Skeletal muscle tissue (tissue), 4 donors: ENCODE results near the gene GRM7. TPM values are rescaled to one million over a fixed set of nuclear protein-coding genes. Genes with fewer than 3 reads are reported as not detected.

Experiments
- H3K27ac ChIP-seq: one replicate; pipeline ENCODE4 v1.7.0; 2013; ENCODE audit warnings: mild to moderate bottlenecking, low read depth, low read length, inconsistent platforms
- H3K27me3 ChIP-seq, 3 donors: one replicate each; pipeline ENCODE4 v1.7.0; 2013; ENCODE audit warnings: low read length in 3 of 3; ENCODE audit not compliant: control insufficient read depth in 3 of 3, insufficient read depth in 3 of 3
- H3K36me3 ChIP-seq, 3 donors: one replicate each; pipeline ENCODE4 v1.7.0; 2013; ENCODE audit warnings: low read length in 3 of 3; ENCODE audit not compliant: control insufficient read depth in 3 of 3, insufficient read depth in 3 of 3
- H3K4me1 ChIP-seq, 3 donors: one replicate each; pipeline ENCODE4 v1.7.0; 2013; ENCODE audit warnings: low read length in 3 of 3, mild to moderate bottlenecking in 3 of 3; ENCODE audit not compliant: control insufficient read depth in 3 of 3, insufficient read depth in 3 of 3
- H3K4me3 ChIP-seq, 3 donors: one replicate each; pipeline ENCODE4 v1.7.0; 2013; ENCODE audit warnings: low read length in 3 of 3
- H3K9ac ChIP-seq, 3 donors: one replicate each; pipeline ENCODE4 v1.7.0; 2013; ENCODE audit warnings: low read length in 3 of 3, mild to moderate bottlenecking in 3 of 3, moderate library complexity in 2 of 3, low read depth in 1 of 3
- H3K9me3 ChIP-seq, 3 donors: one replicate each; pipeline ENCODE4 v1.7.0; 2013; ENCODE audit warnings: low read length in 3 of 3; ENCODE audit not compliant: control insufficient read depth in 3 of 3
- total RNA-seq: library from RNA; depleted of rRNA; stranded (reverse); fragments of >200 nt; gene quantifications from one replicate; pipeline ENCODE4 v1.2.3, GENCODE V29; 2014
- donor health status: Osteomylitis.

The GRM7 gene
- total RNA-seq: 1.0 TPM

DNA sequence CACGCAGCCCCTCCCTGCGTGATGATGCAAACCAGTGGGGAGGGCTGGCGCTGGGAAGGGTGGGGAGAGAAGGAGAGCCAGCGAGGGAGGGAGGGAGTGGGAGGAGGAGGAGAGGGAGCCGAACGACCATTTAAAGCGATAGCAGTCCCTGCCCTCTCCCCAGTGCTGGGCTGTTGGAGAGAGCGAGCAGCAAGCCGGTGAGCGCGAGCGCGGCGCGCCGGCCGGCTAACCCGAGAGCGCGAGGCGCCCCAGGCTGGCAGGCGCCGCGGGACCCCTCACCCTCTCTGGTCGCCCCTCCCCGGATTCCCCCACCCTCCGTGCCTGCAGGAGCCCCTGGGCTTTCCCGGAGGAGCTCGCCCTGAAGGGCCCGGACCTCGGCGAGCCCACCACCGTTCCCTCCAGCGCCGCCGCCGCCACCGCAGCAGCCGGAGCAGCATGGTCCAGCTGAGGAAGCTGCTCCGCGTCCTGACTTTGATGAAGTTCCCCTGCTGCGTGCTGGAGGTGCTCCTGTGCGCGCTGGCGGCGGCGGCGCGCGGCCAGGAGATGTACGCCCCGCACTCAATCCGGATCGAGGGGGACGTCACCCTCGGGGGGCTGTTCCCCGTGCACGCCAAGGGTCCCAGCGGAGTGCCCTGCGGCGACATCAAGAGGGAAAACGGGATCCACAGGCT lies at the start of gene GRM7:
Gene GRM7, plus strand, starts transcription at position 162 of the 671 bp plus-strand sequence.
- no peak within 1 kb of the TSS for H3K27ac ChIP-seq
- no peak within 1 kb of the TSS for H3K4me3 ChIP-seq
- peaks cover 27 to 40% (median 31%) of the 10 kb centered on the region in 3 donors for H3K27me3 ChIP-seq
- H3K9ac ChIP-seq: no peak within 1 kb of the TSS
- H3K4me1 ChIP-seq: peaks cover 0 to 4% (median 0%) of the 10 kb centered on the region in 3 donors
- no peaks in the 10 kb centered on the region for H3K9me3 ChIP-seq
- H3K36me3 ChIP-seq: no peaks in the 10 kb centered on the region

DNA sequence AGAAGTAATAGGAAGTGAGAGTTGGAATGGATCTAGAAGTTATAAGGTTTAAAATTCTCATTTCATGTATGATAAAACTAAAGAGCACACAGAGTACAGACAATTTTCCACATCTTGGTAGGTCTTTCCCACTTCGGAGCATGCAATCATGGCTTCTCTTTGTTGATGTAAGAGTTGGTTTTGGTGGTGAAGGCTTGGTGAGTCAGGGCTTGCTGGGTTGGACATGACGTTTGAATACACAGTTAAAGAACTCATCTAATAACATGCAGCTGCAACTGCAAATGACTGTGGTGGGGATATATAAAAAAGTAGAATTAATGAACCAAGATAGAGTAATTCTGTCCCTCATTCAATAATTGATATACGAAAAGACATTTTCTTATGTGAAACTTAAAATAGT lies 39.5 kb upstream of the GRM7 start:
- H3K27ac ChIP-seq: no peak overlapping the region
- H3K4me1 ChIP-seq: no peaks in the 10 kb centered on the region
- no peaks in the 10 kb centered on the region for H3K36me3 ChIP-seq
- peaks cover 0 to 3% (median 0%) of the 10 kb centered on the region in 3 donors for H3K27me3 ChIP-seq
- H3K9me3 ChIP-seq: no peaks in the 10 kb centered on the region
- H3K9ac ChIP-seq: no peak overlapping the region
- H3K4me3 ChIP-seq: no peak overlapping the region

DNA sequence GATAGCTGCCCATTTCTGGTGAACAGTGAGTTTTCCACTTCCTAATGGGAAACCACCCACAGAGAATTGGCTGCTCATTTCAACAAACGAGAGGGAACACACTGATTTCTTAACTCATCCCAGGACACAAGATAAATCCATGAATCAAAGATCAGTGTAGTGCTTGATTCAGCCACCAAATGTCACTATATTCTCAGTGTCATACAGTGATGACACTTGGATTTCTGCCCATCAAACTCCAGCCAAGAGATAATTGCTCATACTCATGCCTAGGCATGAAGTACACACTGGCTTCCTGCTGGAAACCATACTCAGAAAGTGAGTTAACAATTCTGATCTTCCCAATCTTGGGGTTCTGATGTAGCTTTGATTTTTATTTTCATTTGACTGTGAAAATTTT lies 35.4 kb upstream of the GRM7 start:
- Histone ChIP-seq H3K9ac (no peak overlapping the region), H3K4me3 (no peak overlapping the region), H3K9me3 (no peaks in the 10 kb centered on the region), H3K27ac (no peak overlapping the region), H3K4me1 (no peaks in the 10 kb centered on the region), H3K27me3 (peaks cover 0 to 3% (median 0%) of the 10 kb centered on the region in 3 donors), H3K36me3 (no peaks in the 10 kb centered on the region)

DNA sequence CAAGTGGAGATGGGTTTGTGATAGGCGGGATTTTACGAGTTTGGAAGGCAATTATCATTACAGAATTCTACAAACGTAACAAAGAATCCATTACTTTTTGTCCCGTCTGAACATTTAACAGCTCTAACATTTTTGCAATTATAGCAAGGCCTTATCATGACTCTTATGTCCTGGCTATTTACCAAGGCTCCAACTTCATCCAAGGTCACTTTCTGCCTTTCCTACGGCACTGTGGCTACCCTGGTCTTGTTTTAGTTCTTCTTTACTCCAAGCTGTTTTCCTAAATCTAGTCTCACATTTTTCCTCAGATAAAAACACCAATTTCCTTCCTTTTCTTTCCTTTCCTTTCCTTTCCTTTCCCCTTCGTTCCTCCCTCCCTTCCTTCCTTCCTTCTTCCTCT lies 33.5 kb upstream of the GRM7 start:
- Histone ChIP-seq H3K9me3 (no peaks in the 10 kb centered on the region), H3K27me3 (peaks cover 0 to 3% (median 0%) of the 10 kb centered on the region in 3 donors), H3K36me3 (no peaks in the 10 kb centered on the region), H3K4me1 (no peaks in the 10 kb centered on the region), H3K9ac (no peak overlapping the region), H3K4me3 (no peak overlapping the region), H3K27ac (no peak overlapping the region)

DNA sequence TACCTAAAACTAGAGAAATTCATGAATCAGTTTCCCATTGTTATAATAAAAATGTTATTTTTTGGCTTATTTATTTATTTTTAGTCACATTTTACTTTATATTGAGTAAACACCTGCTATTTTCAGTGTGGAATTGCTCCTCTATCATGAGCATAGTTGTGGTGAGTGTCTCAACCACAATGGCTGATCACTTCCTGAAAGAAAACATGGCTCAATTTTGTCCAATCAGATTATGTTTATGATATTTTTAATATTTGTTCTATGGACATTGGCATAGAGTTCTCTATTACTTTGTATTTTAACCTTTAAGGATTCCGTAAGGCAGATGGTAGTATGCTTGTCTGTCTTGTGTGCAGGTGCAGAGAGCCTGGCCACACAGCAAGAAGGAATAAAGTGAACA lies 16.2 kb upstream of the GRM7 start:
- H3K27ac ChIP-seq: no peak overlapping the region
- H3K4me3 ChIP-seq: no peak overlapping the region
- no peaks in the 10 kb centered on the region for H3K27me3 ChIP-seq
- no peaks in the 10 kb centered on the region for H3K36me3 ChIP-seq
- H3K4me1 ChIP-seq: no peaks in the 10 kb centered on the region
- H3K9ac ChIP-seq: no peak overlapping the region
- H3K9me3 ChIP-seq: peaks cover 0 to 4% (median 0%) of the 10 kb centered on the region in 3 donors

DNA sequence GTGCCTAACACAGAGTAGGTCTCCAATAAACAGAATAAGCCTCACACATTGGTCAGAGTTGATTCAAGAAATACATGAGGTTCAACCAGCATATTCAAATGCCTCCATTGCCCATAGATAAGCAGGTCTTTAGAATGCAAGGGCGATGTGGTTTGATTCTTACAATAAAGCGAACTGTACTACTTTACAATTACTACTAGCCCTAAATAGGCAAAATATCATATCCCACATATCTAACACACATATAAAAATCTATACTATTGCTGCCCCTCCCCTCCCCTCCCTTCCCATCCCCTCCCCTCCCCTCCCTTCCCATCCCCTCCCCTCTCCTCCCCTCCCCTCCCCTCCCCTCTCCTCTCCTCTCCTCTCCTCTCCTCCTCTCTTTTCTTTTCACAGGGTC lies 6.7 kb upstream of the GRM7 start:
- Histone ChIP-seq H3K9ac (no peak overlapping the region), H3K9me3 (no peaks in the 10 kb centered on the region), H3K27me3 (peaks cover 0 to 6% (median 2%) of the 10 kb centered on the region in 3 donors), H3K4me3 (no peak overlapping the region), H3K4me1 (no peaks in the 10 kb centered on the region), H3K36me3 (no peaks in the 10 kb centered on the region), H3K27ac (no peak overlapping the region)

DNA sequence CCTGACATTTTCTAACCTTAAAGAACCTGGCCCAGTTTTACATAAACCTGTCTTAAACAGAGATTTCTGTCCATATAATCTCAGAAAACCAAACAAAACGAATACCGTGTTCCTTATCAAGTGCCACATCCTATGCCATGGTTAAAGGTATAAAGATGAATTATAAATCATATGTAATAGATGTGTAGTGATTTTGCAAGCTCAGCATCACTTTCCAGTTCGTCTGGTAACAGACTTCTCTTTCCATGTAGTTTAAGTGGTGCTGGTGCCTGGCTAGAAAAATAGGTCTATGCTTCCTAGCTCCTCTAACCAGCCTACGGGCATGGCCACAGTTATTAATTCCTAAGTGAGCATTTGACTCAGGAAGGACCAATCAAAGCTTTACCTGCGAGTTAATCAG lies 3.4 kb upstream of the GRM7 start:
- H3K36me3 ChIP-seq: no peaks in the 10 kb centered on the region
- H3K9ac ChIP-seq: no peak overlapping the region
- H3K27ac ChIP-seq: no peak overlapping the region
- H3K27me3 ChIP-seq: peaks cover 12 to 28% (median 22%) of the 10 kb centered on the region in 3 donors
- H3K4me3 ChIP-seq: no peak overlapping the region
- H3K4me1 ChIP-seq: peaks cover 0 to 4% (median 0%) of the 10 kb centered on the region in 3 donors
- no peaks in the 10 kb centered on the region for H3K9me3 ChIP-seq

DNA sequence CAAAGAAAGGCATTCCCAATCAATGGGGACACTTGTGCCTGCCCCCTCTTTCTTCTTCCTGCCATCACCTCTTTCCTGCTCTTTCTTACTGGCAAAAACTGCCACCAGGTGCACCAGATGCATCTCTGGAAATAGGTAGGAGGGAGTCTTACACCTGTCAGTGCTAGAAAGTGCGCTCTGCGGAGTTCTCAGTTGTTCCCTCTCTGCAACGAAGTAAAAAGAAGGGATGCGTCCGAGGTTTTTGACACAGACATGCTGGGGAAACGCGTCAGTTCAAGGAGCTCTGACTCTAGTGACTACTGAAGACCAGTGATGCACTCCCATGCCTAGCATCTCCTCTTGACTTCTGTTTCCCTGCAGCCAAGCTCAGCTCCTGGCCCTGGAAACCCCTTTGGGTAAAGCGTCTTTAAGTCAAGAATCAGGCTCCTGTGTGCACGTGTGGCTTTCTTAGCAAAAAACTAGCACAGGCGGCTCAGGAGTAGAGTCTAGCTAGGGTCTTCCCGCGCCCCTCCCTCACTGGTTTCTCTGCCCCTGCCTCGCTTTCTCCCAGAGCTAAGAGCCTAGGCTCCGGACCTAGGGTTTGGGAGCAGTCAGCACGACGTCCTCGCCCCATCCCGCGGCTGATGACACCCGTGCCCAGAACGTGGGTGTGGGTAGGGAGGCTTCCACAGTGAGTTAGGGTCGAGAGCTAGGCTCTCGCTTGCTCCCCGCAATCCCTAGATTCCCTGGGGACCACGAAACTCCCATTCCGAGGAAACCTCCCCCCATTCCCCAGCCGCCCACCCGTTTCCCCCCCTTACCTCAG lies 564 bp upstream of the GRM7 start:
- Histone ChIP-seq H3K27ac (no peak overlapping the region), H3K4me1 (peaks cover 0 to 4% (median 0%) of the 10 kb centered on the region in 3 donors), H3K9me3 (no peaks in the 10 kb centered on the region), H3K36me3 (no peaks in the 10 kb centered on the region), H3K9ac (no peak overlapping the region), H3K27me3 (peaks cover 27 to 44% (median 31%) of the 10 kb centered on the region in 3 donors), H3K4me3 (no peak overlapping the region)

DNA sequence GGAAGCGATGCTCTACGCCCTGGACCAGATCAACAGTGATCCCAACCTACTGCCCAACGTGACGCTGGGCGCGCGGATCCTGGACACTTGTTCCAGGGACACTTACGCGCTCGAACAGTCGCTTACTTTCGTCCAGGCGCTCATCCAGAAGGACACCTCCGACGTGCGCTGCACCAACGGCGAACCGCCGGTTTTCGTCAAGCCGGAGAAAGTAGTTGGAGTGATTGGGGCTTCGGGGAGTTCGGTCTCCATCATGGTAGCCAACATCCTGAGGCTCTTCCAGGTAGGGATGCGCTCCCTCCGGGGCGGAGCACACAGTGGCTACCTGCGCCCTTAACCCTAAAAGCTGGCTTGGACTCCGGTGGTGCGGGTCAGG lies 698 bp downstream of the GRM7 start:
- Histone ChIP-seq H3K36me3 (no peaks in the 10 kb centered on the region), H3K9me3 (no peaks in the 10 kb centered on the region), H3K4me3 (no peak overlapping the region), H3K27me3 (peaks cover 27 to 40% (median 31%) of the 10 kb centered on the region in 3 donors), H3K9ac (no peak overlapping the region), H3K27ac (no peak overlapping the region), H3K4me1 (peaks cover 0 to 4% (median 0%) of the 10 kb centered on the region in 3 donors)
